NCI-H2029 treated with DMSO at 0.1 percent for 48 hours (cell line): Measurements from ENCODE around the gene LAMA3.

Experiments used
- DNase-seq: peaks from one replicate; lab custom pipeline; 2025; lab: John Stamatoyannopoulos, UW

The LAMA3 gene

DNA sequence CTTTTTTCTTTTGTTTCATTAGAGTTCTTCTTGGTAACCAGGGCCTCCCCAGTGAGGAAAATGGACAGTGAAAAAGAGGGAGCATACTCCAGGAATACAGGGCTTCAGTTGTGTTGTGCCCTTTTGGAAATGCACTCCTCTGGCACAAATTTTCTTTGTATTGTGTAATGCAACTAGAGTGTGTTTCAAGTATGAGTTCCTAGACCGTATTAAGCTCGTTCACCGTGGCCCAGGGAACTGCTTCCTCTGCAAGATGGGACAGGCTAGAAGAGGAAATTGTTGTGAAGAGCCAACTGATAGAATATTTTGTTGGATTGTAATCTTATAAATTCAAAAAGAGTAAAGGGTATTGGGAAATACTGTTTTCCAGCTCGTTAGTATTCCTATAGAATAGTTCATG, 188.1 kb downstream of the LAMA3 start:
- DNase-seq: no peak

- DNase-seq: no peak
These were observed 189.2 kb downstream of the LAMA3 start for GRCh38 chr18:23878336-23878900.

GRCh38 chr18:23879126-23879525, 189.9 kb downstream of the LAMA3 start:
- DNase-seq: no peak

DNA sequence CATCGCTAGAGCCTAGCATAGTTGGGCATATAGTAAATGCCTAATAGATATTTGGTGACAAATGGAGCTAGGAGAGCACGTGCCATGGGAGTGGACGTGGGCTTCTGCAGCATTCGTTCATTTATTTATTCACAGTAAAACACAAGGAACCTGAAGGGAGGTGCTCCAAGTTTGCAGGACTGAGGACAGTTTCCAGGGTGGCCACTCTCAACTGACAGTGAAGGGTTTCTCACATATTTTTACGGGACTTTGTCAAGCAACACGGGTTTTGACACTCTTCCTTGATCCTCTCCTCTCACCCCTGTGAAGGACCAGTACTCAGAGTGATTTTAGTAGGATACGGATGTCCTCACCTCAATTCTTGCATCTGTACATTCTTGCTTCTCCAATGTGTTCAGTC, 190.3 kb downstream of the LAMA3 start:
- DNase-seq: no peak

DNA sequence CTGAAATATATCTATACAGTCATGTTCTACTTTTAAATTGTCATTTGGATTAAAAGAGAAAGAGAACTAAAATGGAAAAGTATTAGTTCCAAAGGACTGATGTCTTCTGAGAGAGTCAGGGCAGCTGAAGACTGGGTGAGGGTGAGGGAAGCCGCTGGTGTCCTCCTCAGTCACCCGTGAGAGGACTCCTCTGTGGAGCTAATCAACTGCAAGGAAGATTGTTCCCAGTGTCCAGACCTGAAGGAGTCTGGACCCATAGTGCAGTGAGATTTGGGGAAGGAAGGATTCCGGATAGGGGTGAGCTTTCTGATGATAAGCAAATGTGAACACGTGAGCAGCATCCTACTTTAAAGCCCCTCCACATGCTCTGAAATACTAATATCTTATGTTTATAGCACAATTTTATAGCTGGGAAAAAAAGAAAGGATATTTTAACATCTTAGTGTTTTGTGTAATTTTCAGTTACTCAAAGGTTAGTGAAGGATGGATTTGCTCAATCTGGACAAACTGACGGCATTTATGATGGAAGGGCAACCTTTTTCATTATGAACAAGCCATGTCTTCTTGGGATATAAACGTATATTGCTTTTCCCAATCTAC, 190.8 kb downstream of the LAMA3 start:
- DNase-seq: no peak

DNA sequence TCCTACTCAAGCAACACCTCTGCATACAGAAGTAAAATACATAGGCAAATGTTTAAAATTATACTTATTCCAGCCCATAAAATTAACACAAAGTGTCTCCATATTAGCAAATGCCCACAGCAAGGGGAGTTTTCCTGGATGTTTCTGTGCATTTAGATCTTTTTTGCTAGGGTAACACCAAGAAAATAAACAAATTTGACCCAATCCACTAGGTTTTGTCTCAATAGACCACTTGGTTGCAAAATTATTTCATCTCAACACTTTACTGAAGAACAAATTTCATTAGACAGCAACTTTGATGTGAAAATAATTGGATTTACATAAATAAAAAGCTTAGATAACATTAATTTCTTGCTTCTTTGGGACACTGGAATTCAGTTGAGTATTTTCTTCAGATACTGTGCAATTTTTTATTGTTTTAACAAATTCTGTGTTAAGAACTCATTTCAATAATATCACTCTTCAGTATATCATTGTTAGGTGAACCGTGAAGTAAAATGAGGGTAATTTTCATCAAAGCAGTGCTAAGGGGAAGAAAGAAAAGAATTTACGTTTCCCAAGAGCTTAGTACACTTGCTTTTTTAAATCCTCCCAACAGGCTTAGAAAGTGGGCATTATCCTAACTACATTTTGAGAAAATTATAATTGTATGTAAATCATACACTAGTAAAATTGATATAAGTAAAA, 191.8 kb downstream of the LAMA3 start:
- DNase-seq: no peak

- DNase-seq: no peak
These were observed 192.5 kb downstream of the LAMA3 start for GRCh38 chr18:23881778-23882177.

GRCh38 chr18:23882616-23883276, 193.5 kb downstream of the LAMA3 start:
- no peak for DNase-seq

DNA sequence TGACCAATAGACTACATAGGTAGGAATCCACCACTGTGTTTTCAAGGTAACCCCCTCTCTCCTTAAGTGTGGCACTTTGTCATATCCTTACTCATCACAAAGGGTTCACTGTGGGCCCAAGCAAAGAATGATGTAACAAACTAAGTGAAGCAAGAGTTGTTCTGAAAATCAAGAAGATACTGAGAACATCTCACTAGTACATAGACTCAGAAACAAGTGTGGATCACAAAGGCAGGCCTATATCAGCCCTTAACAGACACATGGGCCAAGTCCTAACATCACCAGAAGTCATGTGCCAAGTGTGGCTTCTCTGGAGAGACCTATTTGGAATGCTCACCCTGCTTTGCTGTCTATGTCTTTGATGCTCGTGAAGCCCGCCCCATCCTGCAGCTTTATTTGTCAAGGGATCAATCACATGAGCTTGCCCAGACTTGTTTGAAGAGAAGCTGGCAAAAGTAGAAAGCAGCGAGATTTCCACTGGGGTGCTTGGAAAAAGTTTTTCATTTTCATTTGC, 194.1 kb downstream of the LAMA3 start:
- no peak for DNase-seq

GRCh38 chr18:23884681-23885375, 195.6 kb downstream of the LAMA3 start:
- DNase-seq: no peak

DNA sequence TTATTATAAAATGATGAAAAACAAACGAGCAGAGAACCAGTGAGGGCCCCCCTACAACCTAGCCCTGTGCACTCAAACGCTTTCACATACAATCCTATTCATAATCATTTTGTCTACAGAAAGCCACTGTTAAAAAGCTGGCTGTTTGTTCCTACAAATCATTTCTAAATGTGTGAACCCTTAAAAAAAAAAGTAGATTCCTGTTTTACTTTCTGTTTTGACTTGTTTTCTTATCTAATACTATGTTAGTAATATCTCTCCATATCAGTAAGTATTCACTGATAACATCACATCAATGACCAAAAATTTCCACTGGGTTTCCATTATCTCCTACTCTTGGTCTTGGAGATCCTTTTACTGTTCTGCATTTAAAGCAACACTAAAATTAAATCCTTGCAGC, 196.5 kb downstream of the LAMA3 start:
- no peak for DNase-seq

DNA sequence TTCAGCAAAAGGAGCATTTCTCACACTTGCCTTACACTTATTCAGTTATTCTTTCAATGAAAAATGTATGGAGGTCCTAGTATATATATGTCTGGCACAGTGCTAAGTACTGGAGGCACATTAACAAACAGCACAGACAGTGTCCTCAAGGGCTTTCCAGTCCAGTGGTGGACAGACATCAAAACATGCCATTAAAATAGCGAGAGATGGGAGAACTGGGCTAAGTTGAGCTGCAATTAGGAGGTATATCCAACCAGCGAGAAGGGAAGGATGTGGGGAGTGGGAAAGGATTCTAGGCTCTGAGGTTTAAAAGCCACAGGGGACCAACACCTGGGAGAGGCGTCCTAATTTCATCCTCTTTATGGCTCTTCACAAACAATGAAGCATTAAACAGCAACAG, 197.8 kb downstream of the LAMA3 start:
- peak; percentile 55 for DNase-seq

GRCh38 chr18:23887493-23887892, 198.2 kb downstream of the LAMA3 start:
- DNase-seq: peak; percentile 55

DNA sequence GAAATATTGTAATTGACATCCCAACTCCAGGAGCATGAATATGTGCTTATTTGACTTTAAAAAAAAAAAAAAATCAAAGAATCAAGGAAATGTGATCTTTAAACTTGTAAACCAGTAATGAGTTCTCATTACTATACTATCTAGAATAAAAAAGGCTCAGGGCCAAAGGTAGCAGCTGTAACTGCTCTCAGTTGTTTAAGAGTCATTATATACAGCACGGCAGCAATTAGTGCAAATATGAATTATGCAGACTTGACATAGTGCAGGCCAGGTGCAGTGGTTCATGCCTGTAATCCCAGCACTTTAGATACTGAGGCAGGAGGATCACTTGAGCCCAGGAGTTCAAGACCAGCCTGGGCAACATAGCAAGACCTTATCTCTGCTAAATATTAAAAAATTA, 199.6 kb downstream of the LAMA3 start:
- DNase-seq: no peak

GRCh38 chr18:23889907-23890306, 200.7 kb downstream of the LAMA3 start:
- DNase-seq: no peak

DNA sequence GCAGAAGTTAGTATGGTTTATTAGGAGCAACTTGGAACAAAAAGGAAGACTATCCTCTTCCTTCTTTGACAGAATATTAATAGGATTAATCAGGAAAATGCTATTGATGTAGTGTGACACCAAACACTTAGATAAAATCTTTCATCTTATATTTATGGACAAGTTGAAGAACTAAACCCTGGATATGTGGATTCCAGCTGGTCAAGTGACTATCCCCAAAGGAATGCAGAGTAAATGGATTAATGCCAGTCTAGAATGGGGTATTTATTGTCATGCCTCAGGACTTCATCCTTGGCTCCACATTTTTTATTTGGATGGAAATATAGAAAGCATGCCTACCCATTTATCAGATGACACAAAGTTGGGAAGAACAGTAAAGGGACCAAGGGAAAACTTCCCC, 201.3 kb downstream of the LAMA3 start:
- DNase-seq: no peak

- no peak for DNase-seq
These were observed 204.4 kb downstream of the LAMA3 start for GRCh38 chr18:23893653-23894052.

- no peak for DNase-seq
These were observed 205.5 kb downstream of the LAMA3 start for GRCh38 chr18:23894661-23895175.

DNA sequence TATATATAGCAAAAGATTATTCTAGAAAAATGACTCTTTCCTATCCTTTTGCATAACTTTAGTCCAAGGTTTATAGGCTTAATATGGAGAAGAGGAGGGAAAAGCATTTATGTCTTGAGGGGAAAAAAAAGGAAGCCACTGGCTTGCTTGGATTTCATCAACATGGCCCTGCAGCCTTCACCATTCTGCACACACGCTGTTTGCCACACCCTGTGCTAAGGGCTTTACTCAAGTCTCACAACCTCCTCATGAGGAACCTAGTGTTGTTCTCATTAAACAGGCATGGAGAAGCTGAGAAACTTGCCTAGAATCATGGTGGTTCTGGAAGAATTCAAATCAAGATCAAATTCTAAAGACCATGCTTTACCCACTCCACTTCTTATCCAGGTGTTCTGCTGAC, 208.0 kb downstream of the LAMA3 start:
- no peak for DNase-seq

DNA sequence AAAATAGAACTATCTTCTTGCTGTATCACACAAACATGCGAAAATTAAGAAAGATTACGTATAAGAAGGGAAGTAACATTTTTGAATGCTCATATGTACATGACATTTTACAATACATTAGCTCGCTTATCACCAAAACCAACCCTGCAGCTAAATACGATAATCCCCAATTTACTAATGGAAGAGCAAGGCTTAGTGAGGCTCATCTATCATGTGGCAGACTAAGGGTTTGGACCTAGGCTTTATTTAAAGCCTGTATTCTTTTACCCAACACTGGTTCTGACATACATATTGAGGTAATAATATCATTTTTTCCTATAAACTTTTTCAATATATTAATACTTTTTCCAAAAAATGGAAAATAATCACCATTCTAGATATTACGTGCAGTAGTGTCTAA, 208.5 kb downstream of the LAMA3 start:
- DNase-seq: no peak

- DNase-seq: no peak
These were observed 211.7 kb downstream of the LAMA3 start for GRCh38 chr18:23900994-23901393.

GRCh38 chr18:23902396-23902795, 213.1 kb downstream of the LAMA3 start:
- peak; percentile 20 for DNase-seq
